GM13976 (cell line): ENCODE measurements around the gene TEAD4.

ENCODE experiments used
- DNase-seq: peaks from one replicate; pipeline ENCODE4 v3.0.0; 2012; ENCODE audit warnings: low spot score
- in situ Hi-C: fragments of 300-500 bp; cut with MboI; formaldehyde crosslinking; loops from one replicate; pipeline ENCODE4 v1.12.0; 2022; ENCODE audit warnings: low sequenced_read_pairs, mixed read lengths, inconsistent platforms; ENCODE audit not compliant: unreplicated experiment
- TF ChIP-seq, protein P1 (sequence below): IDR thresholded peaks from 2 replicates; pipeline ENCODE4 v1.5.1; 2012; ENCODE audit warnings: borderline replicate concordance, mild to moderate bottlenecking; ENCODE audit not compliant: insufficient read depth; ENCODE audit errors: extremely low read depth, missing control alignments, control extremely low read depth

TEAD4 gene

DNA sequence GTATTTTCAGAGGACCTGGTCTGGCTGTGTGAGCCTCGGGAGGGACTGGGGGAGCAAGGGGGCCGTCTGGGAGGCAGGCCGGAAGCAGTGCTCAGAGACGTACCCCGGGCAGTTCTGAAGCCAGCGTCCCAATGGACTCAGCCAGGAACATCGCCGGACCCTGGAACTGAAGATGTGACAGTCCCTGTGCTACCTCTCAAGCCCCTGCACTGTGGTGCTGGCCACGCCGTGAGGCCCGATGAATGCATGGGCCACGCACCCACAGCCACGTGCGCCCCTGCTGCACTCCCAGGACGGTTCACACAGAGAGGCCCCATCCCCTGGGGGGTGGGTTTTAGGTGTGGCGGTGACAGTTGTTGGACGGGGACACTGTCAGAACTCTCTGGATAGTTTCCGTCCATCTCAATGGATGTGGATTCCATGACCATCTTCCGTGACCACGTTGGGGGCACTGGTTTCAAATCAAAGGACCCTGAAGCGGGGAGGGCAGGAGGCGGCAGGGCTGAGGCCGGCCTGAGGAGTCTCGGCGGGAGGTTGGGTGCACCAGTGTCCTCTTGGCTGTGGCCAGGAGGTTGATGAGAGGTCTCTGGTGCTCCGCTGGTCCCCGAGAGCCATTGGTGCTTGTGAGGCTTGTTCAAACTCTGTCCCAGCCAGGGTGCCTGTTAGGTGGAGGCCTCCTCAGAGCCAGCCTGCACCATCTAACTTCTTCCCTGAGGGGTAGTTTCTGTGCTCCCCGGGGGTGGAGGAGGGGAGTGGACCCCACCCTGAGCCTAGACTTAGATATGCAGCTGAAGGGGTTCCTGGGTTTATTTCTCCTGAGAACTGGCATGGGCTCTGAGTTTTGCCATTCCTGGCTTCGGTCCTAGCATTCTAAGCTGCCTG is 81.7 kb downstream of the TEAD4 start:
- TF ChIP-seq, protein P1, sequence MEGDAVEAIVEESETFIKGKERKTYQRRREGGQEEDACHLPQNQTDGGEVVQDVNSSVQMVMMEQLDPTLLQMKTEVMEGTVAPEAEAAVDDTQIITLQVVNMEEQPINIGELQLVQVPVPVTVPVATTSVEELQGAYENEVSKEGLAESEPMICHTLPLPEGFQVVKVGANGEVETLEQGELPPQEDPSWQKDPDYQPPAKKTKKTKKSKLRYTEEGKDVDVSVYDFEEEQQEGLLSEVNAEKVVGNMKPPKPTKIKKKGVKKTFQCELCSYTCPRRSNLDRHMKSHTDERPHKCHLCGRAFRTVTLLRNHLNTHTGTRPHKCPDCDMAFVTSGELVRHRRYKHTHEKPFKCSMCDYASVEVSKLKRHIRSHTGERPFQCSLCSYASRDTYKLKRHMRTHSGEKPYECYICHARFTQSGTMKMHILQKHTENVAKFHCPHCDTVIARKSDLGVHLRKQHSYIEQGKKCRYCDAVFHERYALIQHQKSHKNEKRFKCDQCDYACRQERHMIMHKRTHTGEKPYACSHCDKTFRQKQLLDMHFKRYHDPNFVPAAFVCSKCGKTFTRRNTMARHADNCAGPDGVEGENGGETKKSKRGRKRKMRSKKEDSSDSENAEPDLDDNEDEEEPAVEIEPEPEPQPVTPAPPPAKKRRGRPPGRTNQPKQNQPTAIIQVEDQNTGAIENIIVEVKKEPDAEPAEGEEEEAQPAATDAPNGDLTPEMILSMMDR = no peak
- in situ Hi-C loops = loop anchor here (25.0 kb wide), 1 partner anchor 179 kb away; the partner anchor contains the start of gene TEX52
- no peak for DNase-seq

- TF ChIP-seq, protein P1 = peak; percentile 72
- DNase-seq = peak; percentile 89
- in situ Hi-C loops = loop anchor here (25.0 kb wide), 1 partner anchor 179 kb away; the partner anchor contains the start of gene TEX52
These were observed 82.5 kb downstream of the TEAD4 start for GRCh38 chr12:3041558-3042164.

GRCh38 chr12:3042394-3042793 is 83.2 kb downstream of the TEAD4 start:
- TF ChIP-seq, protein P1 = no peak
- in situ Hi-C loops = loop anchor here (25.0 kb wide), 1 partner anchor 180 kb away; the partner anchor contains the start of gene TEX52
- peak; percentile 24 for DNase-seq

- no peak for DNase-seq
- TF ChIP-seq, protein P1 = no peak
- in situ Hi-C loops = loop anchor here (25.0 kb wide), 1 partner anchor 181 kb away; the partner anchor contains the start of gene TEX52
These were observed 83.6 kb downstream of the TEAD4 start for GRCh38 chr12:3042826-3043225.

DNA sequence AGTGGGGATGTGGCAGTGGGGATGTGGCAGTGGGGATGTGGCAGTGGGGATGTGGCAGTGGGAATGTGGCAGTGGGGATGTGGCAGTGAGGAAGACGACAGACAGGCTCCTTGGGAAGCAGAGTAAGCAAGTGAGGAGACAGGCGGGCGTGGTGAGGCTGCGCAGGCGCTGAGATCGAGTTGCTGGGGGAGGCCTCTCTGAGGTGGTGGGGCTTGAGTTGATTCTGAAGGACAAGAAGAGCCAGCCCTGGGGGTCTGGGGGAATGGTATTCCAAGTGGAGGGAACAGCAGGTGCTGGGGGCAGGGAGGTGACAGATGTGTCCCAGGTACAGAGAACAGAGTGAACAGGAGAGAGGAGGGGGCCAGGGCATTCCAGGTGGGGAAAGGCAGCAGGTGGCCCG is 84.2 kb downstream of the TEAD4 start:
- no peak for DNase-seq
- TF ChIP-seq, protein P1 = no peak
- in situ Hi-C loops = loop anchor here (25.0 kb wide), 1 partner anchor 181 kb away; the partner anchor contains the start of gene TEX52

DNA sequence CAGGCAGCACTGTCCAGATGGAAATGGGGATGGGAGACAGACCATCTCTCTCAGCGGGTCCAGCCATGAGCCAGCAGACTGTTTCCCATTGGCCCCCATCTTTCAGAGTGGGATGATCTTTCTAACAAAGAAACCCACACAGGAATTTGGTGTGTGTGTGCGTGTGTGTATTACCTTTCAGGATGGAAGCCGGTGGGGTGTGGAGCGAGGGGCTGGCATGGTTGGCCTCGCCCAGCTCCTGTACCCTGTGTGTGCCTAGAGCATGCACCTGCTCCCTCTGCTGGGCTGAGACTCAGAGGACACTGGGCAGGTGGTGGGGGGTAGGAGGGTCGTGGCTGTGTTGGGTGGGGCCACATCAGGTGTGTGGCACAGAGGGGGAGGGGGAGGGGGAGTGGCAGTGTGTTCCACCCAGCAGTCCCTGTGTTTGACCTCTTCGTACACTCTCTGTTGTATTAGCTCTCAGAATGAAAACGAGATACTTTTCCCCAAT is 85.0 kb downstream of the TEAD4 start:
- peak; percentile 26 for DNase-seq
- in situ Hi-C loops = loop anchor here (25.0 kb wide), 1 partner anchor 182 kb away; the partner anchor contains the start of gene TEX52
- TF ChIP-seq, protein P1 = no peak
